OCI-LY3 (cell line): ENCODE measurements around the gene FOXA1.

Source experiments
- CTCF ChIP-seq: fragments of 200-600, 300-600 bp; sonication (generic); IDR thresholded peaks from 2 replicates; pipeline ENCODE4 v1.5.1; 2014; ENCODE audit warnings: antibody characterized with exemption, low read length, low read depth
- EZH2phosphoT487 ChIP-seq: fragments of 200-600 bp; shearing (Covaris generic); IDR thresholded peaks from 2 replicates; pipeline ENCODE4 v1.6.1; 2018; ENCODE audit warnings: antibody characterized with exemption, mixed run types, low read depth

- TF ChIP-seq CTCF = no peak
- TF ChIP-seq EZH2phosphoT487 = no peak
Measured at GRCh38 chr14:37553935-37554550, 41.0 kb downstream of the FOXA1 start.
